Dendritic cell treated with granulocyte-macrophage colony-stimulating factor and Interleukin-4, amounts not matched to agents 40 ng/mL and 50 ng/mL, for 4 days (primary cell): ENCODE data around the gene ZNF638.

Experiments
- H3K27ac Mint-ChIP-seq: one replicate; pipeline ENCODE4 v1.8.0; 2022; ENCODE audit warnings: mild to moderate bottlenecking, mixed read lengths
- H3K27me3 Mint-ChIP-seq: one replicate; pipeline ENCODE4 v1.8.0; 2022; ENCODE audit warnings: mild to moderate bottlenecking, mixed read lengths
- H3K36me3 Mint-ChIP-seq: one replicate; pipeline ENCODE4 v1.8.0; 2022; ENCODE audit warnings: low read depth, mixed read lengths
- H3K4me1 Mint-ChIP-seq: one replicate; pipeline ENCODE4 v1.8.0; 2022; ENCODE audit warnings: low read depth, mixed read lengths
- H3K4me3 Mint-ChIP-seq: one replicate; pipeline ENCODE4 v1.8.0; 2022; ENCODE audit warnings: mild to moderate bottlenecking, moderate library complexity, mixed read lengths
- H3K9me3 Mint-ChIP-seq: one replicate; pipeline ENCODE4 v1.8.0; 2022; ENCODE audit warnings: mixed read lengths
- intact Hi-C: fragments of 100-400 bp; cut with micrococcal nuclease; formaldehyde crosslinking; loops from one replicate; pipeline ENCODE4 v1.15.0; 2022

ZNF638 gene, protein sequence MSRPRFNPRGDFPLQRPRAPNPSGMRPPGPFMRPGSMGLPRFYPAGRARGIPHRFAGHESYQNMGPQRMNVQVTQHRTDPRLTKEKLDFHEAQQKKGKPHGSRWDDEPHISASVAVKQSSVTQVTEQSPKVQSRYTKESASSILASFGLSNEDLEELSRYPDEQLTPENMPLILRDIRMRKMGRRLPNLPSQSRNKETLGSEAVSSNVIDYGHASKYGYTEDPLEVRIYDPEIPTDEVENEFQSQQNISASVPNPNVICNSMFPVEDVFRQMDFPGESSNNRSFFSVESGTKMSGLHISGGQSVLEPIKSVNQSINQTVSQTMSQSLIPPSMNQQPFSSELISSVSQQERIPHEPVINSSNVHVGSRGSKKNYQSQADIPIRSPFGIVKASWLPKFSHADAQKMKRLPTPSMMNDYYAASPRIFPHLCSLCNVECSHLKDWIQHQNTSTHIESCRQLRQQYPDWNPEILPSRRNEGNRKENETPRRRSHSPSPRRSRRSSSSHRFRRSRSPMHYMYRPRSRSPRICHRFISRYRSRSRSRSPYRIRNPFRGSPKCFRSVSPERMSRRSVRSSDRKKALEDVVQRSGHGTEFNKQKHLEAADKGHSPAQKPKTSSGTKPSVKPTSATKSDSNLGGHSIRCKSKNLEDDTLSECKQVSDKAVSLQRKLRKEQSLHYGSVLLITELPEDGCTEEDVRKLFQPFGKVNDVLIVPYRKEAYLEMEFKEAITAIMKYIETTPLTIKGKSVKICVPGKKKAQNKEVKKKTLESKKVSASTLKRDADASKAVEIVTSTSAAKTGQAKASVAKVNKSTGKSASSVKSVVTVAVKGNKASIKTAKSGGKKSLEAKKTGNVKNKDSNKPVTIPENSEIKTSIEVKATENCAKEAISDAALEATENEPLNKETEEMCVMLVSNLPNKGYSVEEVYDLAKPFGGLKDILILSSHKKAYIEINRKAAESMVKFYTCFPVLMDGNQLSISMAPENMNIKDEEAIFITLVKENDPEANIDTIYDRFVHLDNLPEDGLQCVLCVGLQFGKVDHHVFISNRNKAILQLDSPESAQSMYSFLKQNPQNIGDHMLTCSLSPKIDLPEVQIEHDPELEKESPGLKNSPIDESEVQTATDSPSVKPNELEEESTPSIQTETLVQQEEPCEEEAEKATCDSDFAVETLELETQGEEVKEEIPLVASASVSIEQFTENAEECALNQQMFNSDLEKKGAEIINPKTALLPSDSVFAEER (N-terminal part only)

DNA sequence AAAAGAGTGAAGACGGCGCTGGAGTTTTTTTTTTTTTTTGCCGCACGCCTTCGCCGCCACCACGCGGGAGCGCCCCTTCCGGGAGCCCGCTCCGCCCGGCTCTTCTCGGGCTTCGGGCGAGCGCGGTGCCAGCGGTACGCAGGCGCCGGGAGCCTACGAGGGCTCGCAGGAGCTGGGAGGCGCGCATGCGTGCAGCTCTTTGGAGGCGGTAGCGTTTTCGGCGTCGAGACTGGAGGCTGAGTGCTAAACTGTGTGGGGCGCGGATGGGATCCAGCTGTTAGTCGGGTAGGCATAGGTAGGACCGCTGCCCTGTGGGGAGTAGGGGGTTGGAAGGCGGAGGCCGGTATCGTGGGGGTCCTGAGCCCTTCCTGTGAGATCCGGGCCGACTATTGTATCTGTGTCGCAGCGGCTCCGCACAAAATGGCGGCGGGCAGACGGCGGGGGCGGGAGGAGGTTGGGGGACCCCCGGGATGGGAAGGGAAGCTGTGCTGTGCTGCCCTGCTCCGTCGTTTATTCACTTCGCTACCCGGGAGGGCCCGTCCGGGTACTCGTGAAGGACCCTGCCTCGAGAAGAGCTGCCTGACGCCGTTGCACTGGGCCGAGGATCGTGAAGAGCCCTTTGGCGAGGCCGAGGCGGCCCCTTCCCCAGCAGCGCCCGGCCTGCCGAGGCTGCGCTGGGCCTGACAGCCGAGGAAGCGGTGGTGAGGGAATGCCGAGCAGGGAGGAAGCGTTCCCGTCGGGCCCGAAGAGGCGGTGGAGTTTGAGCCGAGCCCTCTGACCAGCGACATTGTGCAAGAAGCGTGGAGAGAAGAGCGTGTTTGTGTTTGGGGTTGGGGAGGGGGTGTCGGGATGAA, at the start of gene ZNF638:
ZNF638 (plus strand) TSS at position 202 of the 854 bp plus-strand sequence. CDS start 17,173 bp downstream, outside the sequence.
- peak within 1 kb of the TSS; percentile 97 for H3K4me3 Mint-ChIP-seq
- H3K36me3 Mint-ChIP-seq: peaks cover 39% of the 10 kb centered on the region
- no peaks in the 10 kb centered on the region for H3K9me3 Mint-ChIP-seq
- H3K27ac Mint-ChIP-seq: peak within 1 kb of the TSS; percentile 97
- H3K27me3 Mint-ChIP-seq: no peaks in the 10 kb centered on the region
- H3K4me1 Mint-ChIP-seq: peaks cover 24% of the 10 kb centered on the region
- intact Hi-C loops: loop anchor here (2.0 to 10.0 kb wide), 3 partner anchors 55 to 197 kb away; partner anchors contain the start of genes MCEE, MPHOSPH10 and PAIP2B

DNA sequence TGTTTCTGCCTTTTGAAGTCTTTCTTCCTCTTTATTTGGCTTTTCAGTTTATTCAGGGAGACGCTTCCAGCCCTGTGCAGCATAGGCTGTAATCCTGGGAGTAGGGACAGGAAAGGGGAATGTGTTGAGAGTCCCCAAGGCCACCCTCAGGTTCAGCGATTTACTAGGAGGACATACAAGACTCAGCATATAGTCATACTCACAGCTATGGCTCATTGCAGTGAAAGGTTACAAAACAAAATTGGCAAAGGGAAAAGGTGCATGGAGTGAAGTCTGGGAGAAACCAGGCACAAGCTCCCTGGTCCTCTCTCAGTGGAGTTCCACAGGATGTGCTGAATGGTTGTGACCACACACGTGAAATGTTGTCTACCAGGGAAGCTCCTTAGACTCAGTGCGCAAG, 49.6 kb upstream of the ZNF638 start:
- intact Hi-C loops: no loop called here
- Mint-ChIP-seq H3K27me3 (peaks cover 9% of the 10 kb centered on the region), H3K9me3 (no peaks in the 10 kb centered on the region), H3K4me3 (no peak overlapping the region), H3K27ac (no peak overlapping the region), H3K36me3 (no peaks in the 10 kb centered on the region), H3K4me1 (peaks cover 16% of the 10 kb centered on the region)

DNA sequence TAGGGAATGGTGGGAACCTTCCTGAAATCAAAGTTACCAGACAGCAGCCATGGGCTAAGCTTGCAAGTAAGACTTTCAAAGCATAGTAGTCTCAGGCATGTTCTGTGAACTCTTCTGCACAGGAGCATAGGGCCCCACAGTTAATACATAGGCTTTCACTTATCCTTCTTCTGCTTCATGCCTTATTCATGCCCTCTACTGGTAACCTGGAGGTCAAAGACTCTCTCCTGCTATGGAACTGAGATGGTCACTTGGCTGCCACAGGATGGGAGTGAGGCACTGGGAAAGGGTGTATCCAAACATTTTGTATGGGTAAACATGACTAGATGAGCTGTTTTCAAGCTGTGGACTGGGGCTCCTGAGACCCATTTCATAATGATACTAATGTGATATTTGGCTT, 49.1 kb upstream of the ZNF638 start:
- Mint-ChIP-seq H3K9me3 (no peaks in the 10 kb centered on the region), H3K4me3 (no peak overlapping the region), H3K4me1 (peaks cover 10% of the 10 kb centered on the region), H3K27ac (no peak overlapping the region), H3K36me3 (no peaks in the 10 kb centered on the region), H3K27me3 (peaks cover 6% of the 10 kb centered on the region)
- intact Hi-C loops: no loop called here

DNA sequence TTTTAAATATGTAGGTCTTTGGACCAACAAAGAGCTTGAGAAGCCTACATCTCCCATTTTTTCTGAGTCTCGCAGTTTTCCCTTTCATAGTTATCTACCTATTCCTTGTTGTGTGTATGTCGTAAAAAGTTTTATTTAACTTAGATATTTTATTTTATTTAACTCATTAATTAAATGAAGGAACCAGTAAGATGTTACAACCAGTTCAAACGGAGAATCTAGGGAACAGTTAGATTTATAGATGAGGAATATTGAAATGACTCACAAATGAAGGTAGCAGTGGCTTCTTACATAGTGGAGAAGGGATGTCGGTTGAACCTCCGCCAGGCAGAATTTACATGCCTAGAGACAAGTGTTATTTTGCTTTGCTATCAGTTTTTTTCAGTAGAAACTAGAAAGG, 48.5 kb upstream of the ZNF638 start:
- H3K36me3 Mint-ChIP-seq: no peaks in the 10 kb centered on the region
- intact Hi-C loops: no loop called here
- no peaks in the 10 kb centered on the region for H3K27me3 Mint-ChIP-seq

DNA sequence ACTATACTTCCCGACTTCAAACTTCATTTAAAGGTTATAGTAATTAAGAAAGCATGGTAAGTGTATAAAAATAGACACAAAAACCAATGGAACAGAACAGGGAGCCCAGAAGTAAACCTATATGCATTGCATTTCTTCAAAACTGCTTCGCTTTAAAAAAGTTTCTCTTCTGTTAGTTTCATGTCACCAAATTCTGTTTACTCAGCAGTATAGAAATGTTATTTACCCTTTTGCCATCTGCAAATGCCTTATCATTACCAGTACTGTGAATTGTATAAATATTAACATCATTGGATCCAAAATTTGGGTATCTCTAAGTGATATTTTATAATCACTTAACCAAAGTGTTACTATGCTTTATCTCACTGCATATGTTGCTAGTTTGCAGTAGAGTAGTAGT, 45.9 kb upstream of the ZNF638 start:
- H3K27me3 Mint-ChIP-seq: no peaks in the 10 kb centered on the region
- H3K4me3 Mint-ChIP-seq: no peak overlapping the region
- intact Hi-C loops: no loop called here
- H3K36me3 Mint-ChIP-seq: no peaks in the 10 kb centered on the region
- H3K27ac Mint-ChIP-seq: no peak overlapping the region
- no peaks in the 10 kb centered on the region for H3K9me3 Mint-ChIP-seq
- H3K4me1 Mint-ChIP-seq: no peaks in the 10 kb centered on the region

More for the DNA sequence above, 48.5 kb upstream of the ZNF638 start:
- Mint-ChIP-seq H3K27ac (no peak overlapping the region), H3K4me3 (no peak overlapping the region), H3K9me3 (no peaks in the 10 kb centered on the region), H3K4me1 (peaks cover 4% of the 10 kb centered on the region)

DNA sequence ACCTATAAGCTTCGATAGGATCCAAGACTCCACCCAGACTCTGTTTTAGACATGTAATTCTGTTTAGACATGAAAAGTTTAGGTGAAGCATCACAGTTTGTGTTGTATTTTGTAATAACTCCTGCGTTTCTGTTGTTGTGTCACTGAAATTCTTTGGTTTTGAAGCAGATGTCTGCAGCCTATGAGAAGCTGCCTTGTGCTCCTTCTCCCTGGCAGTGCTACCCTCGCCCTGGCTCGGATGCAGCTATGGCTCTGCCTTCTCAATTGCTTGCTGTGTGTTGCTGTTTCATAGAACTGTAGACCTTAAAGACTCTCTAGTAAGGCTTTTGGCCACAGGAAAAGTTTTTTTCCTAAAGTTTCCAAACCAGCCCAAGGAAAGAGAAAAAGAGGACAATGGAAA, 40.2 kb upstream of the ZNF638 start:
- intact Hi-C loops: no loop called here
- H3K9me3 Mint-ChIP-seq: no peaks in the 10 kb centered on the region
- no peaks in the 10 kb centered on the region for H3K36me3 Mint-ChIP-seq
- H3K27me3 Mint-ChIP-seq: no peaks in the 10 kb centered on the region
- H3K4me1 Mint-ChIP-seq: no peaks in the 10 kb centered on the region
- H3K27ac Mint-ChIP-seq: no peak overlapping the region
- H3K4me3 Mint-ChIP-seq: no peak overlapping the region

DNA sequence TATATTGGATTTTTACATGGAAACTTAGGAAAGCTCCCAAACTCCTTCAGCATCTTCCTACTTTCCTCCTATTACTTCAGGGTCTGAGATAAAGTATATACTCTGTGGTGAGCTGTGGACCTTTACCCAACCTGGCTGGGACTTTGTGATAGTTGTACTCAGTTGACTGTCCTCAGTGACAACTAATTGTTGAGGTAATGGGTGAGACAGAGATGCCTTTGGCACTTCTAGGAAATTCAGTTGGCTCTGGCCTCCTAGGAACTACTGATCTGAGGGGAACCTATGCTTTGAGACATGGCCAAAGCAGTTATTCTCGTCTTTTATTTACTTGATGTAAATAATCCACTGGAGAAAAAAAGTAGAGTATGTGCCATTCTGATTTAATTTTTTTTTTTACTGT, 39.4 kb upstream of the ZNF638 start:
- Mint-ChIP-seq H3K27ac (no peak overlapping the region), H3K4me1 (no peaks in the 10 kb centered on the region), H3K27me3 (no peaks in the 10 kb centered on the region), H3K4me3 (no peak overlapping the region), H3K36me3 (no peaks in the 10 kb centered on the region), H3K9me3 (no peaks in the 10 kb centered on the region)
- intact Hi-C loops: no loop called here

DNA sequence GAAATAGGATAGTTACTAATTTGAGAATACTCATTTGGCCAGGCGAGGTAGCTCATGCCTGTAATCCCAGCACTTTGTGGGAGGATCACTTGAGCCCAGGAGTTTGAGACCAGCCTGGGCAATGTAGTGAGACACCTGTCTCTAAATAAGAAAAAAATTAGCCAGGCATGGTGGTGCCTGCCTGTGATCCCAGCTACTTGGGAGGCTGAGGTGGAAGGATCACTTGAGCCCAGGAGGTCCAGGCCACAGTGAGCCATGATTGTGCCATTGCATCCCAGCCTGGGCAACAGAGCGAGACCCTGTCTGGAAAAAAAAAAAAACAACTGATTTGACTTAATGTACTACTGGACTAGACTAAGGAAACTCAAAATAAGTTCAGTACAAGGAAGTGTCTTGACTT, 32.7 kb upstream of the ZNF638 start:
- no peaks in the 10 kb centered on the region for H3K9me3 Mint-ChIP-seq
- no peaks in the 10 kb centered on the region for H3K36me3 Mint-ChIP-seq
- intact Hi-C loops: loop anchor here (2.0 kb wide), 1 partner anchor 210 kb away; no protein-coding TSS in a partner anchor
- no peak overlapping the region for H3K27ac Mint-ChIP-seq
- no peaks in the 10 kb centered on the region for H3K27me3 Mint-ChIP-seq
- no peaks in the 10 kb centered on the region for H3K4me1 Mint-ChIP-seq
- H3K4me3 Mint-ChIP-seq: no peak overlapping the region

DNA sequence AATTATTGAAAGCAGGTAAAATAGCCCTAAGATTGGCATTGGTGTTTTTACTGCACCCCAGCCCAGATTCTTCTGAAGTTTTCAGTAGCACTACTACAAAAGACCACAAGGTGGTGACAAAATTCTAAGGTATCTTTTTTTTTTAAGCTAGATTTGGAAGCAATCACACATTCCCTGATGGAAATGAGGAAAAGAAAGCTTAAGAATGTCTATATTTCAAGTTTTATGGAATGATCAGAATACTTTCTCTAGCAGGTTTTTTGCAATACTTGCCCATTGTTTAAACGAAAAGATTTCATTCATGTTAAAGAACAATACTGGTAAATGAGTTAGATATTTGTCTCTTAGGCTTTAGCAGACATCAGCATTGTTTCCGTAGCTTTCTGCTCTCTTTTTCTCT, 32.1 kb upstream of the ZNF638 start:
- H3K4me3 Mint-ChIP-seq: no peak overlapping the region
- intact Hi-C loops: loop anchor here (2.0 kb wide), 1 partner anchor 209 kb away; no protein-coding TSS in a partner anchor

DNA sequence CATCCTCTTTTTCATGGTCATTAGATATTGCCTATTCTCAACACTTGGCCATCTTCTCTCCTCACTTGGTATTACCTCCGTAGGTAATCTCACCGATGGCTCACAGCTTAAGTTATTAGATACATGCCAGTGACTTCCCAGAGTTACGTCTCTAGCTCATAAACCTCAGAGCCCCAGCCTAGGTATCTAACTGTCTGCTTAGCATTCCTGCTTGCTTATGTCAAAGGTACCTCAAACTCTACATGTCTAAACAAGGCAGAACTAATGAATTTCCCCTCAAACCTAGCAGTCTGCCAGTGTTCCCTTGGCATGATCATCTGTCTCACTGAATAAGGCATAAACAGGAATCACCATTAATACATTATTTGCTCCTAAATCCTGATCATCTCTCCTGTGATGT, 27.7 kb upstream of the ZNF638 start:
- intact Hi-C loops: loop anchor here (5.0 kb wide), 1 partner anchor 33 kb away; no protein-coding TSS in a partner anchor
- Mint-ChIP-seq H3K4me1 (no peaks in the 10 kb centered on the region), H3K4me3 (no peak overlapping the region), H3K27me3 (no peaks in the 10 kb centered on the region), H3K36me3 (no peaks in the 10 kb centered on the region), H3K9me3 (no peaks in the 10 kb centered on the region), H3K27ac (no peak overlapping the region)

More for the DNA sequence above, 32.1 kb upstream of the ZNF638 start:
- Mint-ChIP-seq H3K9me3 (no peaks in the 10 kb centered on the region), H3K4me1 (no peaks in the 10 kb centered on the region), H3K27ac (no peak overlapping the region), H3K27me3 (no peaks in the 10 kb centered on the region), H3K36me3 (no peaks in the 10 kb centered on the region)

DNA sequence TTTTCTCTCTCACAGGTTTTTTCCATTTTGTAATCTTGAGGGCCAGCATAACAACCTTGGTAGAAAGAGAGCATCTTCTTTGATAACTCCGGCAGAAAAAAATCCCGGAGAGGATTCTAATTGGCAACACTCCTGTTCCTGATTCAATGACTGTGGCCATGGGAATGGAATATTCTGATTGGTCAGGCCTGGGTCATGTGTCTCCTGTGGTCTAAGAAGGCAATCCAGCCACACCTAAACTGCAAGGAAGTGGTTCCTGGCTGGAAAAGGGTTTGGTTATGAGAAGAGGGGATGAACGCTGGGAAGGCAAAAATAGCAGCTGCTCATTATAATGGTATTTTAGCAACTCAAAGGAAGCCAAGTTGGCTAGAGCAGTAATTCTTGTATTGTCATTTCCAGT, 24.8 kb upstream of the ZNF638 start:
- no peak overlapping the region for H3K27ac Mint-ChIP-seq
- no peaks in the 10 kb centered on the region for H3K36me3 Mint-ChIP-seq
- no peaks in the 10 kb centered on the region for H3K27me3 Mint-ChIP-seq
- intact Hi-C loops: no loop called here
- no peak overlapping the region for H3K4me3 Mint-ChIP-seq
- no peaks in the 10 kb centered on the region for H3K4me1 Mint-ChIP-seq
- H3K9me3 Mint-ChIP-seq: no peaks in the 10 kb centered on the region

DNA sequence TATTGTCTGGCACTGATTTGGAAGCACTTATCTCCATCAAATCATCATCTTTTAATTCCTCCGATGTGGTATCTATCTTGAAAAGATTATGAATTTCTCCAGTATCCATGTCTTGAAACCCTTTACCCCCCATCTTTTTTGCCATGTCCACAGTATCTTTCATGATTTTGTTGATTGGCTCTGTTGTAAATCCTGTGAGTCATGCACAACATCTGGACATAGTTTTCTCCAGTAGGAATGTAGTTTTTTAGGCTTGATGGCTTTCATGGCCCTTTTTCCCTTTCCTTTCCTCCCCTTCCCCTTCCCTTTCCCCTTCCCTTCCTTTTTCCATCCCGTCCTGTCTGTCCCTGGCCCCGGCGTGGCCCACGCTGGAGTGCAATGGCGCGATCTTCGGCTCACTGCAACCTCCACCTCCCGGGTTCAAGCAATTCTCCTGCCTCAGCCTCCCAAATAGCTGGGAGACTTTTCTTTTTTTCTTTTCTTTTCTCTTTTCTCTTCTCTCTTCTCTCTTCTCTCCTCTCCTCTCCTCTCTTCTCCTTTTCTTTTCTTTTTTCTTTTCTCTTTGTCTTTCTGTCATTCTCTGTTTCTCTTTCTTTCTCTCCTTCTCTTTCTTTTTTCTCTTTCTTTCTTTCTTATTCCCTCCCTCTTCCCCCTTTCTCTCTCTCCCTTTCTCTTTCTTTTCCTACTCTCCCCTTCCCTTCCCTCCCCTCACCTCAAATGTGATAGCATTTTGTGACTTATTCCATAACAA, 18.4 kb upstream of the ZNF638 start:
- intact Hi-C loops: no loop called here
- Mint-ChIP-seq H3K4me3 (no peak overlapping the region), H3K4me1 (no peaks in the 10 kb centered on the region), H3K36me3 (no peaks in the 10 kb centered on the region), H3K27ac (no peak overlapping the region), H3K27me3 (no peaks in the 10 kb centered on the region), H3K9me3 (peaks cover 13% of the 10 kb centered on the region)
